ENCODE measurements around the gene AMPD3.

- TF ChIP-seq CTCF (conservative IDR thresholded peaks at IDR 0.05) = no peak
- TF ChIP-seq ZFX (IDR thresholded peaks at IDR 0.05) = no peak
These were observed 42.9 kb downstream of the AMPD3 start for GRCh38 chr11:10498022-10498400.

All from C4-2B (cell line).